HG03135 (cell line): ENCODE measurements around the gene SLC45A3.
A peak's percentile ranks its signal among the peaks of the same experiment; 100 is the strongest.
"Not testable (repeated sequence)": the region's sequence is repeated elsewhere in the genome, so short reads cannot be mapped to it uniquely, and the experiment has no call there.

ENCODE experiments used
- ATAC-seq: cut with Tn5 transposase; IDR thresholded peaks from one replicate; pipeline ENCODE4 v1.9.1; 2021; ENCODE audit warnings: mild to moderate bottlenecking, moderate library complexity; ENCODE audit not compliant: unreplicated experiment

Gene SLC45A3

GRCh38 chr1:205637854-205638468, 42.3 kb downstream of the SLC45A3 start:
- no peak for ATAC-seq

- no peak for ATAC-seq
Observed at GRCh38 chr1:205636732-205637131, 43.6 kb downstream of the SLC45A3 start.

- not testable (repeated sequence) for ATAC-seq
Observed at GRCh38 chr1:205636138-205636530, 44.2 kb downstream of the SLC45A3 start.

- no peak for ATAC-seq
Observed at GRCh38 chr1:205633421-205633976, 46.8 kb downstream of the SLC45A3 start.

- no peak for ATAC-seq
Observed at GRCh38 chr1:205632669-205633169, 47.6 kb downstream of the SLC45A3 start.

- peak; percentile 79 for ATAC-seq
Observed at GRCh38 chr1:205631768-205632668, 48.3 kb downstream of the SLC45A3 start, which contains the start of gene ELK4. Gene ELK4 (minus strand): TSS chr1:205632011. CDS start chr1:205623882, 8,129 bp downstream.

GRCh38 chr1:205631010-205631767, 49.1 kb downstream of the SLC45A3 start:
- peak; percentile 69 for ATAC-seq

- no peak for ATAC-seq
Observed at GRCh38 chr1:205630651-205631009, 49.7 kb downstream of the SLC45A3 start.

- ATAC-seq = no peak
Observed at GRCh38 chr1:205630241-205630640, 50.1 kb downstream of the SLC45A3 start.

- ATAC-seq = no peak
Observed at GRCh38 chr1:205629751-205630150, 50.6 kb downstream of the SLC45A3 start.

GRCh38 chr1:205627956-205628355, 52.4 kb downstream of the SLC45A3 start:
- no peak for ATAC-seq

- ATAC-seq = no peak
Observed at GRCh38 chr1:205626216-205626615, 54.1 kb downstream of the SLC45A3 start.

GRCh38 chr1:205623646-205624045, 56.7 kb downstream of the SLC45A3 start:
- no peak for ATAC-seq

- ATAC-seq = no peak
Observed at GRCh38 chr1:205620269-205620668, 60.0 kb downstream of the SLC45A3 start.

- no peak for ATAC-seq
Observed at GRCh38 chr1:205619376-205619775, 60.9 kb downstream of the SLC45A3 start.

GRCh38 chr1:205616563-205617293, 63.6 kb downstream of the SLC45A3 start:
- peak; percentile 73 for ATAC-seq

GRCh38 chr1:205615789-205616188, 64.5 kb downstream of the SLC45A3 start:
- no peak for ATAC-seq

- ATAC-seq = no peak
Observed at GRCh38 chr1:205613854-205614412, 66.4 kb downstream of the SLC45A3 start.

- no peak for ATAC-seq
Observed at GRCh38 chr1:205612556-205612955, 67.8 kb downstream of the SLC45A3 start.

GRCh38 chr1:205612104-205612503, 68.2 kb downstream of the SLC45A3 start:
- ATAC-seq = no peak
